SK-N-SH treated with all-trans-retinoic acid at 6 μM for 48 hours (cell line): ENCODE data around the gene PTGES.

ENCODE experiments used
- CREB5 ChIP-seq: fragments of 250-450 bp; sonication (Bioruptor Pico); IDR thresholded peaks from 2 replicates; pipeline ENCODE4 v1.5.1; 2020; ENCODE audit warnings: low read depth, mild to moderate bottlenecking, moderate library complexity
- PATZ1 ChIP-seq: fragments of 250-450 bp; sonication (Bioruptor Pico); IDR thresholded peaks from 2 replicates; pipeline ENCODE4 v1.8.0; 2020; ENCODE audit warnings: mild to moderate bottlenecking, moderate library complexity, borderline replicate concordance
- TCF4 ChIP-seq: fragments of 250-450 bp; sonication (Bioruptor Pico); IDR thresholded peaks from 2 replicates; pipeline ENCODE4 v1.8.0; 2021; ENCODE audit warnings: mild to moderate bottlenecking, moderate library complexity, borderline replicate concordance
- ZC3H10 ChIP-seq: fragments of 250-450 bp; sonication (Bioruptor Pico); IDR thresholded peaks from 2 replicates; pipeline ENCODE4 v1.5.1; 2021; ENCODE audit warnings: mild to moderate bottlenecking, moderate library complexity
- ZNF70 ChIP-seq: fragments of 450-650 bp; formaldehyde crosslinking; IDR thresholded peaks from 2 replicates; pipeline ENCODE4 v1.5.0; 2020; ENCODE audit warnings: mild to moderate bottlenecking, moderate library complexity

- TF ChIP-seq TCF4 (CRISPR knock-in tag) (no peak), ZNF70 (no peak), ZC3H10 (CRISPR knock-in tag) (no peak), CREB5 (no peak), PATZ1 (no peak)
These were observed 42.7 kb downstream of the PTGES start for GRCh38 chr9:129710169-129710453.
